Thyroid gland (tissue), 4 donors: ENCODE results near the gene COL27A1.
"Not testable (repeated sequence)": the region's sequence is repeated elsewhere in the genome, so short reads cannot be mapped to it uniquely, and the experiment has no call there.

Experiments
- CTCF ChIP-seq, 6 experiments: fragments of 200-600 bp in 3 of 6; fragments of 450-650 bp in 3 of 6; sonication (generic) in 3 of 6; IDR thresholded peaks; one replicate each; pipeline ENCODE4 v1.5.1; 2016 to 2019; ENCODE audit warnings: antibody characterized with exemption in 6 of 6, mild to moderate bottlenecking in 2 of 6, inconsistent platforms in 1 of 6, moderate library complexity in 1 of 6
- POLR2A ChIP-seq, 2 donors: fragments of 450-650 bp; IDR thresholded peaks; one replicate each; pipeline ENCODE4 v1.6.1; 2017; ENCODE audit warnings: antibody characterized with exemption in 2 of 2, mild to moderate bottlenecking in 2 of 2, moderate library complexity in 1 of 2

GRCh38 chr9:114322160-114322818 is 167.0 kb downstream of the COL27A1 start:
- TF ChIP-seq POLR2A, CTCF (IDR thresholded peaks at IDR 0.05): not testable (repeated sequence)
